Common myeloid progenitor, CD34-positive (primary cell): ENCODE measurements around the gene LYRM4.

Experiments
- CTCF ChIA-PET: fragments of 350-600 bp; sonication (Branson Sonifier 250); formaldehyde crosslinking; loops from one replicate; lab custom pipeline; 2021; ENCODE audit warnings: antibody characterized with exemption; lab: Charles Lee
- POLR2A ChIA-PET: fragments of 350-600 bp; sonication (Branson Sonifier 250); formaldehyde crosslinking; loops from one replicate; lab custom pipeline; 2021; ENCODE audit warnings: antibody characterized with exemption; lab: Charles Lee
- DNase-seq, 3 donors: peaks; one replicate each; pipeline versions ENCODE4 v3.0.0 to v3.0.0-alpha.2; 2013
- H3K27ac ChIP-seq, 2 experiments: 1 replicate in 1 of 2; 2 replicates in 1 of 2; pipeline ENCODE4 v1.7.0; 2013; ENCODE audit warnings: inconsistent platforms in 2 of 2, low read length in 2 of 2, mild to moderate bottlenecking in 2 of 2, low read depth in 1 of 2, moderate library complexity in 1 of 2; ENCODE audit not compliant: severe bottlenecking in 2 of 2, insufficient read depth in 1 of 2, poor library complexity in 1 of 2
- H3K27me3 ChIP-seq, 5 experiments: replicated peaks in 2 of 5; 1 replicate in 3 of 5; 2 replicates in 2 of 5; pipeline versions ENCODE4 v1.6.1 to v1.7.0; 2013; ENCODE audit warnings: low read length in 4 of 5, mild to moderate bottlenecking in 2 of 5, moderate library complexity in 2 of 5, inconsistent platforms in 1 of 5; ENCODE audit not compliant: insufficient read depth in 5 of 5, control insufficient read depth in 4 of 5
- H3K36me3 ChIP-seq, 4 experiments: 1 replicate in 2 of 4; 2 replicates in 2 of 4; pipeline versions ENCODE4 v1.6.1 to v1.7.0; 2013; ENCODE audit warnings: low read length in 3 of 4, control low read depth in 1 of 4, mild to moderate bottlenecking in 1 of 4; ENCODE audit not compliant: control insufficient read depth in 4 of 4, insufficient read depth in 4 of 4
- H3K4me1 ChIP-seq, 4 experiments: 1 replicate in 3 of 4; 2 replicates in 1 of 4; pipeline versions ENCODE4 v1.6.1 to v1.7.1; 2013; ENCODE audit warnings: low read length in 3 of 4, mild to moderate bottlenecking in 3 of 4, control low read depth in 1 of 4, inconsistent platforms in 1 of 4, moderate library complexity in 1 of 4; ENCODE audit not compliant: control insufficient read depth in 4 of 4, insufficient read depth in 4 of 4; ENCODE audit errors: control extremely low read depth in 1 of 4
- H3K4me3 ChIP-seq, 7 experiments: 1 replicate in 4 of 7; 2 replicates in 3 of 7; pipeline versions ENCODE4 v1.5.1 to v1.7.0; 2013; ENCODE audit warnings: mild to moderate bottlenecking in 7 of 7, low read length in 6 of 7, moderate library complexity in 6 of 7, inconsistent platforms in 2 of 7, low read depth in 2 of 7, control low read depth in 1 of 7; ENCODE audit not compliant: insufficient read depth in 4 of 7, control insufficient read depth in 1 of 7; ENCODE audit errors: extremely low read depth in 1 of 7
- H3K9me3 ChIP-seq, 5 experiments: 1 replicate in 4 of 5; 2 replicates in 1 of 5; pipeline versions ENCODE4 v1.6.1 to v1.7.1; 2013; ENCODE audit warnings: low read length in 4 of 5, mild to moderate bottlenecking in 2 of 5, inconsistent platforms in 1 of 5, low read depth in 1 of 5, moderate library complexity in 1 of 5; ENCODE audit not compliant: control insufficient read depth in 4 of 5, insufficient read depth in 2 of 5; ENCODE audit errors: control extremely low read depth in 1 of 5
- WGBS: methylation state at CpG from one replicate; pipeline ENCODE4 v1.1.5; 2013; ENCODE audit not compliant: insufficient coverage; 5-methylcytosine and 5-hydroxymethylcytosine counted together

The LYRM4 gene

DNA sequence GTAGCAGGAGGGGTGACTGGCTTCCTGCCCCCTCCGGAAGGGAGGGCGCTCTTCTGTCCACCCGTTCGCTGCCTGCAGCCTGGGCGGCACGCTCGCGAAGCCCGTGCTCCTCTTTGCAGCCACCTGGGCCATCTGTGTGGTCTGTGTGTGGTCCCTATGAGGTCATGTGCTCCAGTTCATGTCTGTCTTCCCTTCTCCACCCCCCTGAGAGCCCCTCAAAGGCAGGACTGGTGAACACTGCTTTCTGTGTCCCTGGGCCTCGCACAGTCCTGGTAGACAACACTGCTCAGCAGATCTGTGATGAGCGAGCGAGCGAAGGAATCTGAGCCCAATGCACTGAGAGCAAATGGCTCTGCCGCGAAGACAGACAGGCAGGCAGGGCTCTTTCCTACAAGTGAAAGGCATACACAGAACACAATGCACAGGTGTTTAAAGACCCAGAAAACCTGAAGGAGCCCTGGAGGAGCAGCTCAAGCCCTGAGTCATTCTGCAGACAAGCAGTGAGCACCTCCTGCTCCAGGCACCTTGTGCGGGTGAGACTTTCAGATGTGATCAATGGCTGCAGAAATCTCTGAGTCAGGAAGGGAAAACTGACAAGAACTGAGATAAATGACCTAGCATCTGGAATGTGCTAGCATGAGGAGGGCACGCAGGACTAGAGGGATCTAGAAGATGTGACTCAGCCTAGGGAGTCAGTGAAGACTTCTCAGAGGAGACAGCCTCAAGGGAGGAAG is 148.5 kb downstream of the LYRM4 start:
- WGBS, result 96% methylated on average over 17 of the region's 17 CpGs
- peaks cover 0 to 10% (median 5%) of the 10 kb centered on the region in 4 experiments for H3K36me3 ChIP-seq
- H3K4me1 ChIP-seq, result no peaks in the 10 kb centered on the region
- no peak for DNase-seq
- H3K9me3 ChIP-seq, result no peaks in the 10 kb centered on the region
- no peaks in the 10 kb centered on the region for H3K27me3 ChIP-seq
- CTCF ChIA-PET, result interaction anchor here (1.6 kb wide), 1 partner anchor 56 kb away, joined by 3 read pairs; no protein-coding TSS in a partner anchor
- no peak overlapping the region for H3K4me3 ChIP-seq
- H3K27ac ChIP-seq, result no peak overlapping the region
- POLR2A ChIA-PET, result no interaction called here

DNA sequence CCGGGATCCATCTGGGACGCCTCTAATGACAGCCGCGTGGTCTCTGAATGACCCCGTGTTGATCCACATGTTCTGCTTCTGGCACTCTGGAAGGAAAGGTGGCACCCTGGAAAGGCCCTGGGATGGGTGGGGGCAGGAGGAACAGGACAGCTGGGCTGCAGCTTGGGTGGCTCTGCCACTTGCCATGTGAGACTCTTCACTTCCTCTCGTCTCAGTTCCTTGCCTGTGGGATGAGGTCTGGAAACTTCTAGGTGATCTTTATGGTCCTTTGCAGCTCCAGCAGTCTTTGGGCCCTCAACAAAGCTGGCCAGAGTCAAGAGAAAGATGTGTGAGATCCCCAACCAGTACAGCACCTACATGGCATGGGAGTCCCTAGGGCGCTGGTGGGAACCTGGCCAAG is 149.1 kb downstream of the LYRM4 start:
- 100% methylated on average over 7 of the region's 7 CpGs for WGBS
- POLR2A ChIA-PET, result no interaction called here
- CTCF ChIA-PET, result interaction anchor here (1.6 kb wide), 1 partner anchor 55 kb away, joined by 3 read pairs; no protein-coding TSS in a partner anchor
- peaks cover 0 to 10% (median 5%) of the 10 kb centered on the region in 4 experiments for H3K36me3 ChIP-seq
- no peak overlapping the region for H3K27ac ChIP-seq
- H3K4me1 ChIP-seq, result no peaks in the 10 kb centered on the region
- H3K27me3 ChIP-seq, result no peaks in the 10 kb centered on the region
- H3K9me3 ChIP-seq, result no peaks in the 10 kb centered on the region
- DNase-seq, result no peak
- no peak overlapping the region for H3K4me3 ChIP-seq

DNA sequence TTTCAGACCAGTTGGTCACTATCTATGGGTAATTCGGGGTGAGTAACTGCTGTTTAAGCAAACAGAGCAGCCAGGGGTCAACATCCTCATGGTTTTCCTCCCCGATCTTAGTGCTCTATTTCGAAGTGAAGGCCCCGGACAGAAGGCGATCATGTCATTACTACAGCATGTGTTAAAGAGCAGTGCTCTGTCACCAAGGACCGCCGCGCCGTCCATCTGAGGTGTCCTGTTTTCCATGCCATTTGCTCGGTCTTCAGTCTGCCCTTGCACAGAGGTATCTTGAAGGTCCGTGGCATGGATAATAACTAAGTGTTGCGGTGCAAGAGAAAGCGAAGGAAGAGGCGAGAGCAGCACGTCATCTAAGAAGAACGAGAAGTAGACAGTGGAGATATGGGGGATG is 150.5 kb downstream of the LYRM4 start:
- POLR2A ChIA-PET, result no interaction called here
- Histone ChIP-seq H3K36me3 (peaks cover 0 to 10% (median 5%) of the 10 kb centered on the region in 4 experiments), H3K4me3 (no peak overlapping the region), H3K27me3 (no peaks in the 10 kb centered on the region), H3K4me1 (no peaks in the 10 kb centered on the region), H3K9me3 (no peaks in the 10 kb centered on the region), H3K27ac (no peak overlapping the region)
- no peak for DNase-seq
- CTCF ChIA-PET, result interaction anchor here (1.7 kb wide), 1 partner anchor 21 kb away, joined by 5 read pairs; no protein-coding TSS in a partner anchor
- WGBS, result 96% methylated on average over 16 of the region's 16 CpGs

DNA sequence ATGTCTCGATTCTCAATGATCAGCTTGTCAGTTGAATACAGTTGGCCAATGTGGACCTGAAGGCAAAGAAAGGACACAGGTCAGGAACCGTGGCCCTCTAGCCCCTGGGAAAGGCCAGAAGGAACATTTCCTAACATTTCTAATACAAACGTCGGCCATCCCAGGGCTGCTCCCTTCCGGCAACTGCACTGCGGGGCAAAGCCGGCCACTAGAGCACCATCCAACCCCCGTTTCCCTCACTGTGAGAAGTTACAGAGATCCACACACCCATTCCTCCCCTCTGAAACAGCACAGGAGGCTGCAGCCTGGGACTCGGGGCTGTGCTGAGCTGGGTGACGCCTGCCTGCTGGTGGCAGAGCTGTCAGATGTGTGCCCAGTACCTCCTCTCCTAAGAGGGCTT is 151.3 kb downstream of the LYRM4 start:
- CTCF ChIA-PET, result interaction anchor here (0.6 to 1.7 kb wide), 3 partner anchors 22 to 350 kb away, joined by 3 to 5 read pairs (median 3); no protein-coding TSS in a partner anchor
- no peak for DNase-seq
- Histone ChIP-seq H3K9me3 (no peaks in the 10 kb centered on the region), H3K27me3 (no peaks in the 10 kb centered on the region), H3K4me1 (no peaks in the 10 kb centered on the region), H3K27ac (no peak overlapping the region), H3K4me3 (no peak overlapping the region), H3K36me3 (peaks cover 0 to 10% (median 5%) of the 10 kb centered on the region in 4 experiments)
- POLR2A ChIA-PET, result no interaction called here
- WGBS, result 98% methylated on average over 6 of the region's 10 CpGs

DNA sequence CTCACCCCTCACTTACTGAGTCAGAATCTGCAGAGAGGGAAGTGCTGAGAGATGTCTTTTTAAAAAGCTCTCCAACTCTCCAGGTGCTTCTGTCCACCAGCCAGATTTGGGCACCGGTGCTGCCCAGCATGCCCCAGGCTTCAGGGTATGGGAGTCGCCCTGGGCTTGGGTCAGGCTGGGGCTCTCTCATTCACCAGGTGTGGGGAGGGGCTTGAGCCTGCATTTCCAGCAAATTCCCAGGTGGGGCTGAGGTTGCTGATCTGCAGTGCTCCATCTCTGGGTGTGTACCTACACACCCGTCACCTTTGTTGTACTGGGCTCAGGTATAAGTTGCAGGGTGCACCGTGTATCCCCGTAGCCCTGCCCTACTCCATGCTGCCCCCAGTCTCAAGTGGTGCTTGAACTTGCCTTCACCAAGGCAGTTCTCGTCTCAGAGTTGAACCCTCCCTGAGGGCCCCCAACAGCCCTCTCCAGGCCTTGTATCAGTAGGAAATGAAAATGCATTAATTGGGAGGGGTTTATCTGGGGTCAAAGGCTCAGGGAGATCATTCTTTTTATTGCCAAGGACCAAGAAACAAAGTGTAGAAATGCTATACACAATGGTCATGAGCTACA is 152.1 kb downstream of the LYRM4 start:
- no peak overlapping the region for H3K4me3 ChIP-seq
- DNase-seq, result no peak
- peaks cover 0 to 10% (median 5%) of the 10 kb centered on the region in 4 experiments for H3K36me3 ChIP-seq
- no peaks in the 10 kb centered on the region for H3K9me3 ChIP-seq
- no peak overlapping the region for H3K27ac ChIP-seq
- POLR2A ChIA-PET, result no interaction called here
- H3K4me1 ChIP-seq, result no peaks in the 10 kb centered on the region
- WGBS, result 96% methylated on average over 4 of the region's 6 CpGs
- H3K27me3 ChIP-seq, result no peaks in the 10 kb centered on the region
- CTCF ChIA-PET, result interaction anchor here (0.6 to 1.7 kb wide), 3 partner anchors 23 to 349 kb away, joined by 3 to 5 read pairs (median 3); no protein-coding TSS in a partner anchor

DNA sequence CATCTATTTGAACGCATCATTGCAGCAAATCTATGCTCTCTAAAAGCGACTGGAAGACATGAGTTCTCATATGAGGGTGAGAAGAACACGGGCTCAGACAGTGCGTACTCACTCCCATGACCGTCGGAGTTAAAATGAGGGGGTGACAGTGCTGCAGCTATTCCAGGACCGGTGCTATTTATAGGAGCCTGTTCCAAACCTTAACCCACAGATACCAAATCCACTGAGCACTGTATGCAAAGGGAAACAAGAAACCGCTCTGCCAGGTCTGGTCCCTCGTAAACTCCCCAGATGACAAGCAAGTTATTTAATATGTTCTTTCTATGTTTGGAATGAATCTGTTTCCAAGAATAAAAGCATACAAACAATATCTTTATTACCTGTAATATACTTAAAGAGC is 152.7 kb downstream of the LYRM4 start:
- Histone ChIP-seq H3K9me3 (no peaks in the 10 kb centered on the region), H3K4me3 (no peak overlapping the region), H3K27me3 (no peaks in the 10 kb centered on the region), H3K4me1 (no peaks in the 10 kb centered on the region), H3K36me3 (peaks cover 0 to 10% (median 5%) of the 10 kb centered on the region in 4 experiments), H3K27ac (no peak overlapping the region)
- WGBS, result 87% methylated on average over 6 of the region's 9 CpGs
- no peak for DNase-seq
- ChIA-PET CTCF (no interaction called here), POLR2A (no interaction called here)

DNA sequence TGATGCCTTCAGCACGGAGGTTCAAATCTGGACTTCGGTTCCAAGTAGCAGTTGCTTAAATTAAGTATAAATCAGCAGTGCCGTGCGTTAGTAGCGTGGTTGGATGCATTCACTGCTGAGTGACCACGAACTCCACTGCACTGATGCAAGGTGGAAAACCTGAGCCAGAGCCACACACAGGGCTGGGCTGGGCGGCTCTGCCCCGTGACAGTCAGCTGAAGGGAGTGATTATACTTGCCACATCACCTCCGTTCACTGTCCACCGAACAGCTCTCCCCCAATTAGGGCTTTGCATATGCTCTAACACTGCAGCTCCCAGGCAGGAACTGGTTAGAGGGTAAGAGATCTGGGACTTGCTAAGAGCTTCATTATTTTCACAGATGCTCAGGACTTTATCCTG is 153.4 kb downstream of the LYRM4 start:
- no peak for DNase-seq
- Histone ChIP-seq H3K4me3 (no peak overlapping the region), H3K9me3 (no peaks in the 10 kb centered on the region), H3K36me3 (peaks cover 0 to 10% (median 5%) of the 10 kb centered on the region in 4 experiments), H3K27me3 (no peaks in the 10 kb centered on the region), H3K4me1 (peaks cover 0 to 4% (median 0%) of the 10 kb centered on the region in 4 experiments), H3K27ac (no peak overlapping the region)
- ChIA-PET POLR2A (interaction anchor here (0.6 kb wide), 1 partner anchor 1098 kb away, joined by 5 read pairs; no protein-coding TSS in a partner anchor), CTCF (no interaction called here)
- 92% methylated on average over 10 of the region's 10 CpGs for WGBS
